ENCODE data around the gene GALNT16. TPM values are rescaled to one million over a fixed set of nuclear protein-coding genes. Genes with fewer than 3 reads are reported as not detected.

The GALNT16 gene
- total RNA-seq, 1 experiment from 2014 or later = 3.8 TPM

DNA sequence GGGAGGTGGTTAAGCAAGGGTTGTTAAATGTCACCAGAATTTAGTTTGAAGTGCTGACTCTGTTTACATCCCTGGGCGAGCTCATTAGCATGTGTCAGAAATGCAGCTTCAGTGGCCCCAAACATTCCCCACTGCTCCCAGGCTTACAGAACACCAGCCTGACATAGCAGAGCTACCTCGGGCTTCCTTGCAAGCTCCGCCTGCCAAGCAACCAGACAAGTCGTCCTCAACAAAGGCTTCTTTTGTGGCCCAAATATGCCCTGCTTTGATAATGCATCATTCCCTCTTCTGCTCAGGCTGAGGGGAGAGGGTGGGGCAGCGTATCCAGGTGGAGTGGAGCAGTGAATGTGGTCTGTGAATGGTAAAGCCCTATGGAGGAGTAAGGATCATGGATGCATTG is 110.1 kb downstream of the GALNT16 start:
- Histone ChIP-seq H3K4me1 (no peaks in the 10 kb centered on the region), H3K36me3 (ENCODE audit: control insufficient read depth, insufficient read depth, low read length) (no peaks in the 10 kb centered on the region), H3K9me3 (no peaks in the 10 kb centered on the region), H3K4me3 (ENCODE audit: low read depth, low read length) (no peak overlapping the region), H3K27me3 (replicated peaks; ENCODE audit: control insufficient read depth, insufficient read depth, low read length) (no peaks in the 10 kb centered on the region)
- peaks cover 7% of the 10 kb centered on the region for H3K36me3 Mint-ChIP-seq (ENCODE audit: insufficient read depth, unreplicated experiment)
- no TSS peak for BruUV-seq (replicated peaks)
- no peak for DNase-seq
- no peaks in the 10 kb centered on the region for H3K27me3 Mint-ChIP-seq (ENCODE audit: insufficient read depth, unreplicated experiment)
- H3K27ac Mint-ChIP-seq (ENCODE audit: unreplicated experiment) = no peak overlapping the region
- ChIA-PET CTCF (interaction anchor here (1.2 kb wide), 1 partner anchor 14 kb away, joined by 3 read pairs; no protein-coding TSS in a partner anchor), POLR2A (no interaction called here)
- intact Hi-C loops (cut with micrococcal nuclease; ENCODE audit: unreplicated experiment) = no loop called here
- peaks cover 13% of the 10 kb centered on the region for H3K4me1 Mint-ChIP-seq (ENCODE audit: low read depth, unreplicated experiment)
- no peak overlapping the region for H3K4me3 Mint-ChIP-seq (ENCODE audit: unreplicated experiment)
- TF ChIP-seq, protein P1, sequence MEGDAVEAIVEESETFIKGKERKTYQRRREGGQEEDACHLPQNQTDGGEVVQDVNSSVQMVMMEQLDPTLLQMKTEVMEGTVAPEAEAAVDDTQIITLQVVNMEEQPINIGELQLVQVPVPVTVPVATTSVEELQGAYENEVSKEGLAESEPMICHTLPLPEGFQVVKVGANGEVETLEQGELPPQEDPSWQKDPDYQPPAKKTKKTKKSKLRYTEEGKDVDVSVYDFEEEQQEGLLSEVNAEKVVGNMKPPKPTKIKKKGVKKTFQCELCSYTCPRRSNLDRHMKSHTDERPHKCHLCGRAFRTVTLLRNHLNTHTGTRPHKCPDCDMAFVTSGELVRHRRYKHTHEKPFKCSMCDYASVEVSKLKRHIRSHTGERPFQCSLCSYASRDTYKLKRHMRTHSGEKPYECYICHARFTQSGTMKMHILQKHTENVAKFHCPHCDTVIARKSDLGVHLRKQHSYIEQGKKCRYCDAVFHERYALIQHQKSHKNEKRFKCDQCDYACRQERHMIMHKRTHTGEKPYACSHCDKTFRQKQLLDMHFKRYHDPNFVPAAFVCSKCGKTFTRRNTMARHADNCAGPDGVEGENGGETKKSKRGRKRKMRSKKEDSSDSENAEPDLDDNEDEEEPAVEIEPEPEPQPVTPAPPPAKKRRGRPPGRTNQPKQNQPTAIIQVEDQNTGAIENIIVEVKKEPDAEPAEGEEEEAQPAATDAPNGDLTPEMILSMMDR (IDR thresholded peaks at IDR 0.05; ENCODE audit: insufficient read depth in 1 of 2, low read depth in 1 of 2, low read length in 1 of 2, severe bottlenecking in 1 of 2, unreplicated experiment in 1 of 2) = no peak
- no peaks in the 10 kb centered on the region for H3K9me3 Mint-ChIP-seq (ENCODE audit: unreplicated experiment)

DNA sequence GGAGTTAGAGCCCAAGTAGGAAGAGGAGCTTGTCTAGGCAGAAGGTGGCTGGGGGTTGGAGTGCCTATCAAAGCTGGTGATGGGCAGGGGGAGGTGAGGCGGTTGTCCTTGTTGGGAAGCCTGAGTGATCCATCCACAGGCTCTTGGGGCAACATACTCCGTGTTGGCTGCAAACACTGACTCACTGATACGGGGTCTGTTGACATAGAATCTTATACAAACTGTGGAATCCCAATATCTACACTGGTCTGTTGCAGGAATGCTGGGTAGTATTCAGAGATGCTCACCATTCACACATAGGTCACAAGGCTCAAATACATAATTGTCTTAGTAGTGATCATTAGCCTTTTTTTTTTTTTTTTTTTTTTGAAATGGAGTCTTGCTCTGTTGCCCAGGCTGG is 112.2 kb downstream of the GALNT16 start:
- Mint-ChIP-seq H3K27me3 (ENCODE audit: insufficient read depth, unreplicated experiment) (no peaks in the 10 kb centered on the region), H3K4me1 (ENCODE audit: low read depth, unreplicated experiment) (peaks cover 13% of the 10 kb centered on the region), H3K4me3 (ENCODE audit: unreplicated experiment) (no peak overlapping the region), H3K9me3 (ENCODE audit: unreplicated experiment) (peaks cover 13% of the 10 kb centered on the region), H3K36me3 (ENCODE audit: insufficient read depth, unreplicated experiment) (peaks cover 24% of the 10 kb centered on the region), H3K27ac (ENCODE audit: unreplicated experiment) (no peak overlapping the region)
- H3K4me1 ChIP-seq = no peaks in the 10 kb centered on the region
- H3K36me3 ChIP-seq (ENCODE audit: control insufficient read depth, insufficient read depth, low read length) = no peaks in the 10 kb centered on the region
- no peaks in the 10 kb centered on the region for H3K9me3 ChIP-seq
- POLR2A ChIA-PET = no interaction called here
- no peak overlapping the region for H3K4me3 ChIP-seq (ENCODE audit: low read depth, low read length)
- BruUV-seq (replicated peaks) = no TSS peak
- intact Hi-C loops (cut with micrococcal nuclease; ENCODE audit: unreplicated experiment) = no loop called here
- no peaks in the 10 kb centered on the region for H3K27me3 ChIP-seq (replicated peaks; ENCODE audit: control insufficient read depth, insufficient read depth, low read length)
- TF ChIP-seq, protein P1 (IDR thresholded peaks at IDR 0.05; ENCODE audit: insufficient read depth in 1 of 2, low read depth in 1 of 2, low read length in 1 of 2, severe bottlenecking in 1 of 2, unreplicated experiment in 1 of 2) = no peak
- CTCF ChIA-PET = interaction anchor here (0.6 kb wide), 1 partner anchor 111 kb away, joined by 4 read pairs; no protein-coding TSS in a partner anchor
- peak in 1 of 2 experiments; percentile 18 for DNase-seq

DNA sequence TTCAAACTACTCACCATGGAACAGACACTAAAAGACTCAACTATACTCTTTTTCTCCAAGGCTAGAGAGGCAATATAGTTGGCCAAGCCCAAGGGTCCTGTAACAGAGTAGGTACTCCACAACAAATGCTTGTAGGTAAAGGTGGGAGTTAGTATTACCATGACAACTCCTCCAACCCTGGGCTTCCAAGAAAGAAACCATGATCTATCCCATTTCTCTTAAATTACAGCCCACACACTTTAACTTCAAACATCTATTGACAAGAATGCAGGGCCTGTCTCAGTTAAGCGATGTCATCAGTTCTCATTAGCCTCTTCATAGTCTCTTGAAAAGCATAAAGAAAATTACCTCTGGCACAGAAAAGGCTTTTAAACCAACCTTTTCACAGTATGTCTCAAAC is 113.1 kb downstream of the GALNT16 start:
- ChIA-PET CTCF (no interaction called here), POLR2A (no interaction called here)
- DNase-seq = no peak
- TF ChIP-seq, protein P1 (IDR thresholded peaks at IDR 0.05; ENCODE audit: insufficient read depth in 1 of 2, low read depth in 1 of 2, low read length in 1 of 2, severe bottlenecking in 1 of 2, unreplicated experiment in 1 of 2) = no peak
- Mint-ChIP-seq H3K27me3 (ENCODE audit: insufficient read depth, unreplicated experiment) (no peaks in the 10 kb centered on the region), H3K36me3 (ENCODE audit: insufficient read depth, unreplicated experiment) (peaks cover 29% of the 10 kb centered on the region), H3K9me3 (ENCODE audit: unreplicated experiment) (peaks cover 13% of the 10 kb centered on the region), H3K4me3 (ENCODE audit: unreplicated experiment) (no peak overlapping the region), H3K4me1 (ENCODE audit: low read depth, unreplicated experiment) (peaks cover 13% of the 10 kb centered on the region), H3K27ac (ENCODE audit: unreplicated experiment) (no peak overlapping the region)
- no TSS peak for BruUV-seq (replicated peaks)
- H3K4me3 ChIP-seq (ENCODE audit: low read depth, low read length) = no peak overlapping the region
- H3K27me3 ChIP-seq (replicated peaks; ENCODE audit: control insufficient read depth, insufficient read depth, low read length) = no peaks in the 10 kb centered on the region
- no peaks in the 10 kb centered on the region for H3K36me3 ChIP-seq (ENCODE audit: control insufficient read depth, insufficient read depth, low read length)
- no peaks in the 10 kb centered on the region for H3K9me3 ChIP-seq
- intact Hi-C loops (cut with micrococcal nuclease; ENCODE audit: unreplicated experiment) = no loop called here
- no peaks in the 10 kb centered on the region for H3K4me1 ChIP-seq
